Measurements from ENCODE around the gene RIPPLY3. TPM values are rescaled to one million over a fixed set of nuclear protein-coding genes. Genes with fewer than 3 reads are reported as not detected.

RIPPLY3 gene
- total and polyA plus RNA-seq, 2 of the 13 experiments (the other 11 are each of a cell fraction or from before 2014, with no cell fraction given): 0.09 to 2.9 TPM

DNA sequence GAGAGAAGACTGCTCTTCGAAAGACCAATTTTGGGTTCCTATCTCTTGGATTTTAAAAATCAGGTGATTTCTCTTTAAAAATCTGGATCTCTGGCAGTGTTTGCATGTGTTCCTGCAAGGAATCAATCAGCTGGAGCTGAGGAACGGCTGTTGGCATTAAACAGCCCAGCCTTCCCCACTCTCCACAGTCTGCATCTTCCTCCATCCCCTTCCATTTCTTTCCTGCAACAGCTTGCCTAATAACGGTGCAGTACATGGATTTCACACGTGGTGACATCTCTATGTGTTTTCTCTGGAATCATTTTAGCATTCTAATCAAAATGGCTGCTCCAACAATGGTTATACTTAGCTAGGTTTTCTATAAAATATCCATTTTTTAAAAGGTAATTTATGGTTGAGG, 20.0 kb downstream of the RIPPLY3 start:
- no TSS peak for BruUV-seq (replicated peaks)
- ChIA-PET POLR2A (no interaction called here), CTCF (ENCODE audit: low intra/inter-chr PET ratio, low total read pairs) (no interaction called here)
- H3K4me2 ChIP-seq (ENCODE audit: low read depth, low read length): no peak overlapping the region
- H3K4me3 ChIP-seq (replicated peaks in 1 of 3; ENCODE audit: insufficient read depth in 1 of 3, low read depth in 2 of 3, low read length in 3 of 3): no peak overlapping the region
- H3K9ac ChIP-seq (ENCODE audit: insufficient read depth, low read depth, low read length): no peak overlapping the region
- no peak for TF ChIP-seq ZNF3 (CRISPR knock-in tag; IDR thresholded peaks at IDR 0.05)
- TF ChIP-seq, protein P1, sequence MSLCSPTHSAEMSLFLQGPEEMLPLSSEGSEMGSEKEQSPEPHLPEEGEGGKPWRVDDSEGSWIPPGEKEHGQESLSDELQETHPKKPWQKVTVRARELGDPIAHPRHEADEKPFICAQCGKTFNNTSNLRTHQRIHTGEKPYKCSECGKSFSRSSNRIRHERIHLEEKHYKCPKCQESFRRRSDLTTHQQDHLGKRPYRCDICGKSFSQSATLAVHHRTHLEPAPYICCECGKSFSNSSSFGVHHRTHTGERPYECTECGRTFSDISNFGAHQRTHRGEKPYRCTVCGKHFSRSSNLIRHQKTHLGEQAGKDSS (CRISPR knock-in tag; IDR thresholded peaks at IDR 0.05; ENCODE audit: borderline replicate concordance, low read depth): no peak
- no peaks in the 10 kb centered on the region for H3K9me3 ChIP-seq (ENCODE audit: low read length)
- H4K20me1 ChIP-seq (ENCODE audit: insufficient read depth, low read length): no peaks in the 10 kb centered on the region
- DNase-seq (ENCODE audit: low spot score): no peak
- intact Hi-C loops (cut with micrococcal nuclease; ENCODE audit: unreplicated experiment) (no loop called here), in situ Hi-C loops (cut with HindIII; ENCODE audit: extremely low pct_ligation_motif_present, low pct_unique_long_range_greater_than_20kb) (no loop called here)
- no peaks in the 10 kb centered on the region for H3K4me1 ChIP-seq (ENCODE audit: insufficient read depth, low read length)
- H3K79me2 ChIP-seq (ENCODE audit: insufficient read depth, low read length): no peaks in the 10 kb centered on the region
- H3K36me3 ChIP-seq (replicated peaks in 1 of 2; ENCODE audit: control insufficient read depth in 1 of 2, insufficient read depth in 2 of 2, low read length in 2 of 2): no peaks in the 10 kb centered on the region
- H3K27me3 ChIP-seq (ENCODE audit: control insufficient read depth in 1 of 2, insufficient read depth in 2 of 2, low read length in 2 of 2): no peaks in the 10 kb centered on the region
- no peak for FAIRE-seq
- H2AFZ ChIP-seq (ENCODE audit: low read length): no peak overlapping the region
- WGBS (ENCODE audit: low lambda C conversion rate): 17% methylated on average over 4 of the region's 4 CpGs
- no peak for ATAC-seq
- H3K27ac ChIP-seq (ENCODE audit: extremely low read length, insufficient read depth, low read length): no peak overlapping the region

DNA sequence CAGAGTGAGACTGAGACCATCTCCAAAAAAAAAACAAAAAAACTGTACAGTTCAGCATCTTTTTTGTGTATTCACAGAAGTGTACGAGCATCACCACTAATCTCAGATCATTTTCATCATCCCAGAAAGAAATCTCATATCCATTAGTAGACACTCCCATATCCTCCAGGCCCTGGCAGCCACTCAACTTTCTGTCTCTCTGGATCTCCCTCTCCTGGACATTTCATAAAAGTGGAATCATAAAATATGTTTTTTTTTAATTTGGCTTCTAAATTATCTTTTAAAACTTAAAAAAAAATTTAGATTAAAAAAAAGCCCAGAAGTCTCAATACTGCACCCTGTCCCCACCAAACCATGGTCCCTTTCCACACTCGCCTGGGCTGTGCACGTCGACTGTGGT, 22.1 kb downstream of the RIPPLY3 start:
- Histone ChIP-seq H3K9ac (ENCODE audit: insufficient read depth, low read depth, low read length) (no peak overlapping the region), H3K79me2 (ENCODE audit: insufficient read depth, low read length) (no peaks in the 10 kb centered on the region), H2AFZ (ENCODE audit: low read length) (no peak overlapping the region), H3K4me1 (ENCODE audit: insufficient read depth, low read length) (no peaks in the 10 kb centered on the region), H3K9me3 (ENCODE audit: low read length) (no peaks in the 10 kb centered on the region), H3K27ac (ENCODE audit: extremely low read length, insufficient read depth, low read length) (no peak overlapping the region), H4K20me1 (ENCODE audit: insufficient read depth, low read length) (no peaks in the 10 kb centered on the region), H3K27me3 (ENCODE audit: control insufficient read depth in 1 of 2, insufficient read depth in 2 of 2, low read length in 2 of 2) (no peaks in the 10 kb centered on the region), H3K4me3 (replicated peaks in 1 of 3; ENCODE audit: insufficient read depth in 1 of 3, low read depth in 2 of 3, low read length in 3 of 3) (no peak overlapping the region), H3K4me2 (ENCODE audit: low read depth, low read length) (no peak overlapping the region), H3K36me3 (replicated peaks in 1 of 2; ENCODE audit: control insufficient read depth in 1 of 2, insufficient read depth in 2 of 2, low read length in 2 of 2) (no peaks in the 10 kb centered on the region)
- no peak for ATAC-seq
- BruUV-seq (replicated peaks): no TSS peak
- TF ChIP-seq, protein P2, sequence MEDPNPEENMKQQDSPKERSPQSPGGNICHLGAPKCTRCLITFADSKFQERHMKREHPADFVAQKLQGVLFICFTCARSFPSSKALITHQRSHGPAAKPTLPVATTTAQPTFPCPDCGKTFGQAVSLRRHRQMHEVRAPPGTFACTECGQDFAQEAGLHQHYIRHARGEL (CRISPR knock-in tag; IDR thresholded peaks at IDR 0.05): no peak
- TF ChIP-seq, protein P3, sequence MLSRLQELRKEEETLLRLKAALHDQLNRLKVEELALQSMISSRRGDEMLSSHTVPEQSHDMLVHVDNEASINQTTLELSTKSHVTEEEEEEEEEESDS (CRISPR knock-in tag; IDR thresholded peaks at IDR 0.05; ENCODE audit: borderline replicate concordance): no peak
- TF ChIP-seq, protein P4, sequence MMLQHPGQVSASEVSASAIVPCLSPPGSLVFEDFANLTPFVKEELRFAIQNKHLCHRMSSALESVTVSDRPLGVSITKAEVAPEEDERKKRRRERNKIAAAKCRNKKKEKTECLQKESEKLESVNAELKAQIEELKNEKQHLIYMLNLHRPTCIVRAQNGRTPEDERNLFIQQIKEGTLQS (CRISPR knock-in tag; IDR thresholded peaks at IDR 0.05): no peak
- TF ChIP-seq ZNF703 (CRISPR knock-in tag; IDR thresholded peaks at IDR 0.05; ENCODE audit: borderline replicate concordance) (no peak), AHR (CRISPR knock-in tag; IDR thresholded peaks at IDR 0.05) (no peak), AGO2 (optimal IDR thresholded peaks at IDR 0.05; ENCODE audit: low read depth, low read length) (no peak), ZFAT (CRISPR knock-in tag; conservative IDR thresholded peaks at IDR 0.05) (no peak)
- FAIRE-seq: no peak
- DNase-seq (ENCODE audit: low spot score): no peak
- in situ Hi-C loops (cut with HindIII; ENCODE audit: extremely low pct_ligation_motif_present, low pct_unique_long_range_greater_than_20kb): no loop called here
- POLR2A ChIA-PET: no interaction called here
- CTCF ChIA-PET (ENCODE audit: low intra/inter-chr PET ratio, low total read pairs): no interaction called here
- intact Hi-C loops (cut with micrococcal nuclease; ENCODE audit: unreplicated experiment): no loop called here
- 66% methylated on average over 4 of the region's 4 CpGs for WGBS (ENCODE audit: low lambda C conversion rate)

Data from HepG2 (cell line).